Memory B cell (primary cell): ENCODE results near the gene ZNF219.

Experiments
- ATAC-seq: fragments of 150-1000 bp; cut with Tn5 transposase; 2 replicates; pipeline ENCODE4 v1.10.0; 2021; ENCODE audit warnings: low read depth, mild to moderate bottlenecking, moderate library complexity
- DNase-seq, 2 donors: peaks; one replicate each; pipeline ENCODE4 v3.0.0; 2022; ENCODE audit warnings: low spot score in 2 of 2
- H3K27ac Mint-ChIP-seq: one replicate; pipeline ENCODE4 v1.8.0; 2022; ENCODE audit warnings: mild to moderate bottlenecking, moderate library complexity, mixed read lengths
- H3K27me3 Mint-ChIP-seq: one replicate; pipeline ENCODE4 v1.8.0; 2022; ENCODE audit warnings: mixed read lengths
- H3K36me3 Mint-ChIP-seq: one replicate; pipeline ENCODE4 v1.8.0; 2022; ENCODE audit warnings: mild to moderate bottlenecking, mixed read lengths
- H3K4me1 Mint-ChIP-seq: one replicate; pipeline ENCODE4 v1.8.0; 2022; ENCODE audit warnings: mixed read lengths
- H3K4me3 Mint-ChIP-seq: one replicate; pipeline ENCODE4 v1.8.0; 2022; ENCODE audit warnings: mild to moderate bottlenecking, moderate library complexity, mixed read lengths
- H3K9me3 Mint-ChIP-seq: one replicate; pipeline ENCODE4 v1.8.0; 2022; ENCODE audit warnings: mixed read lengths

ZNF219 gene

DNA sequence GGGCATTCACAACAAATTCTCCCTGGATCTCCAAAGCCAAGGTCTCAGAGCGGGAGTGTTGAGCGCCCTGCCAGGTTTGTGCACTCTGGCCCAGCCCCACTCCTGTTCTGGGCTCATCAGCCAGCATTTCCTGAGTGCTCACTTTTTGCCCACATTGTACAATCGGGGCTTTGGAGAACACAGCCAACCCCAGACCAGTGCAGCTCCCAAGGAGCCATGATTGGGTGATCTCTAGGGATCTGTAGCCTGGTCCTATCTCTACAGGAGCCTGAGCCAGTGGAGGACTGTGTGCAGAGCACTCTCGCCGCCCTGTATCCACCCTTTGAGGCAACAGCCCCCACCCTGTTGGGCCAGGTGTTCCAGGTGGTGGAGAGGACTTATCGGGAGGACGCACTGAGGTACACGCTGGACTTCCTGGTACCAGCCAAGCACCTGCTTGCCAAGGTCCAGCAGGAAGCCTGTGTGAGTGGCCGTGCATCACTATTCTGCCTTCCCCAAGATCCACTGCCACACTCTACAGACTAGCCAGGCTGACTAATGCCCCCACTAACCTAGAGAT is 25.6 kb downstream of the ZNF219 start:
- ATAC-seq (no peak), DNase-seq (no peak)
- H3K27ac Mint-ChIP-seq, result no peak overlapping the region
- peaks cover 22% of the 10 kb centered on the region for H3K27me3 Mint-ChIP-seq
- H3K4me1 Mint-ChIP-seq, result peaks cover 40% of the 10 kb centered on the region
- H3K4me3 Mint-ChIP-seq, result no peak overlapping the region
- H3K9me3 Mint-ChIP-seq, result no peaks in the 10 kb centered on the region
- no peaks in the 10 kb centered on the region for H3K36me3 Mint-ChIP-seq

DNA sequence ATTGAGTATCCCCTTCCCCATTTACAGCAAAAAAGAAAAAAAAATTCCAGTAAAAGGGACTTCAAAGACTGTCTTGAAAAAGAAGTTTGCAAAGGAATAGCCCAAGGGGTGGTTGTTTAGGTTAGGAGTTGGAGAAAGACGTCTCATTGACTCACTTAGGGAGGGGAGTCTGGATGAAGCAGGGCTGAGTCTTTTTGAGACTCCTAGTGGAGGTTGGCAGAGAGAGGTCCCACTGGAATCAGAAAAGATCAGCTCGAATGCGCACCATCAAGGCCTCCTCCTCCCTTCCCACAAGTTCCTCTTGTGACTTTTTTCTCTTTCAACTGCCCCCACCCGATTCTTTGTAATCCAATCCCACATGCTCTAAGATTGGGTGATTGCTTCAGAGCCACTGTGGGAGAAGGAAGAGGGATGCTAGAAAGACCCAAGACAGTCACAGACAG is 26.4 kb downstream of the ZNF219 start:
- no peak for DNase-seq
- Mint-ChIP-seq H3K4me3 (peak overlapping the region; percentile 89), H3K36me3 (no peaks in the 10 kb centered on the region)

DNA sequence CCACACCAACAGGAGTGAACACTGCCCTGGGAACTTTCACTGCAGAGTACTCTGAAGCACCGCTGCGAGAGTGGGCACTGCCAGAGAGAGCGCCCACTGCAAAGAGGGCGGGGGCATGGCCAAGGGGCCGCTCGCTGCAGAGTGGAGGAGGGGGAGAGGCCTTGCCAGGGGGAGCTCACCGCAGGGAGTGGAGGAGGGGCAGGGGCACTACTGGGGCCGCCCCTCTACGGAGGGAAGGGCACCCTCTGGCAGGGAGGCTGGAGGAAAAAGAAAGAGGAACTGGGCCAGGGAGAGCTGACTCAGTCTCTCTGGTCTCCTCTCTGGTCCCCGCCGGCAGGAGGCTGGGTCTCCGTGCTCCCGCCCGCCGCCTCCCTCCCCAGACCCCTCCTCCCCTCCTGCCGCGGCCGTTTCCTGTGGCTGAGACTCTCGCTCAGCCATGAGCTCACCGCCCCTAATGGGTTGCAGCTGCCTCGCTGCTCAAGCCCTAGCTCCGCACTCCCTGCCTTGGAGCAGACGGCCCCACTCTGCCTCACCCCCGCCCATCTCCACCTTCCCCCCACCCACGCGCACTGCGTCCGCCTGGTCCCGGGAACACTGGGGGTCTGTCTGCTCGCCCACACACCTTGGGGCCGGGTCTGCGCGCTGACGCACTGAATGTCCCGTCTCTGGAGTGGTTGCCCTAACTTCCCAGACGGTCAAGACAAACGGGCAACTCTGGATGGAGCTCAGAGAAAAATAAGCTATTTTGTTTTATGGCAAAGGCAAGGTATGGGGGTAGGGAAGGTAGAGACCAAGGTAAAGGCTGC is 27.0 kb downstream of the ZNF219 start:
- DNase-seq (peak; percentile 28 to 56), ATAC-seq (peak; percentile 57)
- Mint-ChIP-seq H3K36me3 (no peaks in the 10 kb centered on the region), H3K4me1 (peaks cover 40% of the 10 kb centered on the region), H3K27ac (peak overlapping the region; percentile 17), H3K27me3 (peaks cover 22% of the 10 kb centered on the region), H3K9me3 (no peaks in the 10 kb centered on the region), H3K4me3 (peak overlapping the region; percentile 89)

More for the DNA sequence above, 26.4 kb downstream of the ZNF219 start:
- Mint-ChIP-seq H3K4me1 (peaks cover 40% of the 10 kb centered on the region), H3K27me3 (peaks cover 22% of the 10 kb centered on the region), H3K27ac (no peak overlapping the region), H3K9me3 (no peaks in the 10 kb centered on the region)
- no peak for ATAC-seq

DNA sequence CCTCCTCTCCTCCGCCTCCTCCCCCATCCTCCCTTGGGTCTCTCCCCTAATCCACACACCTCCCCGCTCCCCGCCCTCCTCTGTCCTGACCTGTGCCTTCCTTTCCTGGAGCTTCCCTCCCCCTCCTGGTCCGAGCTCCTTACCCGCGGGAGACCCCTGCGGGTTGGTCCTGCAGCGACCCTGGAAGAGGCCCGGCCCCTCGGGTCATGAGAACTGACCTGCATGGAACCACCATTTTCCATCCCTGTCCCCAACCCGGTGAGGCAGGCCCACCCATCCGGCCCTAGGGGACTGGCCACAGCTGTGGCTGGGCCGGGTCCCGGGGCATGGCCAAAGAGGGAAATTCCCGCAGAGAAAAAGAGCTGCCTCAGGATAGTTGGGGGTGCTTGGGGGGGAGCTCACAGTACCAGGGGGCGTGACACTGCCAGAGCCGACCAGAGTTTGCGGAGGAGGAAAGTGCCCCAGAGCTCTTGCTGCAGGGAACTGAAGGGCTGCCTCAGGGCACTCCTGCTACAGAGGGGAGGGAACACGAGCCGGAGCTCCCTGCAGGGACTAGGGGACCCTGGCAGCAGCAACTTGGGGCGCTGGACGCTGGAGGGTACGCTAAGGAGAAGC is 27.7 kb downstream of the ZNF219 start:
- Mint-ChIP-seq H3K4me3 (peak overlapping the region; percentile 89), H3K9me3 (no peaks in the 10 kb centered on the region), H3K36me3 (no peaks in the 10 kb centered on the region), H3K4me1 (peaks cover 40% of the 10 kb centered on the region), H3K27me3 (peaks cover 22% of the 10 kb centered on the region), H3K27ac (peak overlapping the region; percentile 17)
- DNase-seq (peak; percentile 11 to 27), ATAC-seq (peak; percentile 28)

DNA sequence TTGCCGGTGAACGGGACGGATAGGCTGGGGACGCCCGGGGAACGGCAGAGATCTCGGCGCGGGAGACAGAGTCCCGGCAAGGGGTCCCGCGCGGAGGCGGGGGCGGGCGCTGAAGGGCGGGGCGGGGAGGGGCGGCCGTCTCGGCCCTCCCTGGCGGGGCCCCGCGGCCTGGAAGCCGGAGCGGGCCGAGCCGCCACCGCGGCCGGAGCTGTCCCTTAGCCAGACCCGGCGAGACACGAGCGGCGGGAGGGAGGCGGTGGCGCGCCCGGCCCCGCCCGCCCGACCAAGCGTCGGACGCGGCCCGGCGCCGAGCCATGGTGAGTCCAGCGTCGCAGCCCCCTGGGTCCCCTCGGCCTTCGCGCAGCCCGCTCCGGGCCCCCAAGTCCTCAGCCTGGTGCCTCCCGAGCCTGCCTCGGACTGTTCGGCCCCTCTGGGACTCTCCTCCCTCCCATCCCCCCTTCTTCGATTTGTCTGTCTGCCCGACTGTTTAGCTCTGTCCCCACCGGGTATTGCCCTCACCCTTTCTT is 28.3 kb downstream of the ZNF219 start, which contains the start of gene ARHGEF40:
TSS of gene ARHGEF40 (plus strand) at position 222 of the 527 bp plus-strand sequence. CDS start at position 315, 93 bp downstream.
- peak within 1 kb of the TSS; percentile 81 for H3K27ac Mint-ChIP-seq
- H3K4me1 Mint-ChIP-seq, result peaks cover 40% of the 10 kb centered on the region
- H3K36me3 Mint-ChIP-seq, result no peaks in the 10 kb centered on the region
- peak; percentile 7 for ATAC-seq
- no peaks in the 10 kb centered on the region for H3K9me3 Mint-ChIP-seq
- peak within 1 kb of the TSS; percentile 89 for H3K4me3 Mint-ChIP-seq
- peaks cover 24% of the 10 kb centered on the region for H3K27me3 Mint-ChIP-seq
- DNase-seq, result no peak

DNA sequence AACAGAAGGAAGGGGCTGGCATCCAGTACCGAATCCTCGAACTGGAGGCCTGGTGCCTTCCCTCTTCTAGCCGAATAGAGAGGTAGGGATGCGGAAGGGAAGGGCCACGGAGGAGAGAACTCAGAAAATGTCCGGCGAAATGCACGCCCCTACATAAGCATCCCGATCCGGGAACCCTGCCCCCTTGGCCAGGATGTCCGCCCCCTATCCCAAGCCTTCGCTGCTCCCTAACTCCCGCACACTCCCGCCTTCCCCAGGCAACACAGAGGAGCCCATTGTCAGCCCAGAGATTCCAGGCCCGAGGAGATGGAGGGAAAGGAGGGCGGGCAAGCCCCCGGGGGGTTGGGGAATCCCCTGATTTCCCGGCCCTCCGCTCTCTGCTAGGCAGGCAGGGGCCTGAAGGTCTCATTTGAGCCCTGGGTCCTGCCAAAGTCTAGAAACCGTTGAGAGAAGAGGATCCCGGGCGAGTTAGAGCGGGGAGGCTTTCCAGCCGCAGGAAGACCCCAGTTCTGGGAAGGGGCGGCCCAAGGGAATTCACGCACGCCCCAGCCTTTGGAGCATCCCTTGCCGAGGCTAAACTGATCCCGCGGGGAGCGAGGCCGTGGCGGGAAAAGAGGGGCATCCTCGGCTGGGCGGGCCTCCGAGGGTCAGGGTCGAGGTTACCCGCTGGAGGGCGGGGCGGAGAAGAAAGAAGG is 28.9 kb downstream of the ZNF219 start:
- H3K4me3 Mint-ChIP-seq, result peak overlapping the region; percentile 87
- H3K9me3 Mint-ChIP-seq, result no peaks in the 10 kb centered on the region
- peaks cover 25% of the 10 kb centered on the region for H3K27me3 Mint-ChIP-seq
- peak overlapping the region; percentile 81 for H3K27ac Mint-ChIP-seq
- no peaks in the 10 kb centered on the region for H3K36me3 Mint-ChIP-seq
- peaks cover 40% of the 10 kb centered on the region for H3K4me1 Mint-ChIP-seq
- no peak for ATAC-seq
- DNase-seq, result peak; percentile 20 to 36

DNA sequence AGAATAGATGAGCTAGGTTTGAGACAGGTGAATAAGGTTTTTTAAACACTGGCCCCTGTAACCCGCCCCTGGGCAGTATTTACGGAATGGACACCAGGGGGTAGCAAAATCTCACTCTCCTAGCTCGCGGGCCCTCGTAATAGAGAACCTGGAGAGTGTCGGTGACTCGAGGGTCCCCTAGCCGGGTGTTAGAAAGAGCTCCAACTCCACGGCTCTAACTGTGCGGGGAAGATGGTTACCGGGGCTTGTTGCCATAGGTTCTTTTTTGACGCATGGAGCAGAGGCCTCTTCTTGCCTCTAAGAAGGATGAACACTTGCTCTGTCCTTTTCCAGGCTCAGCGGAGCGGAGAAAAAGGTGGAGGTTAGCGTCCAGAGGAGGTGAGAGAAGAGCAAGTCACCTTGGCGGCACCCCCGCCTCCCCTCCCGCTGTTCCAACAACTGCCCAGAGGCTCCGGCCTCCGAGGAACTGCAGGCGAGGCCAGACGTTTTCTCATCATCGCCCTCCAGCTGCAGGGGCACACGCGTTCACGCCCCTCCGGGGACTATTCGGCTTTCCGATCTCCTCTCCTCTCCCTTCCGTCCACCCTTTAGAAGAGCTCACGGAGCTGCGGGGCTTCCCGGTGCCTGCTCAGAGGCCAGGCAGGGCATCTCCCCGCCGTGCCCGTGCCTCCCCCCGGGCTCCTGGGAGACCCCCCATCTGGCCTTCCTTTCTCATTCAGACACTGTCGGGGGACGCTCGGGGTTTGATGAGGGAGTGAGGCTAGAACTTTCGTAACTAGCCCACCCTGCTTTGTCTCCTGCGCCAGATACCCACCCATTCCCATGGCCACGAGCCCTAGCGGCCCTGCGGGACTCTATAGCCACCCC is 29.7 kb downstream of the ZNF219 start:
- H3K4me1 Mint-ChIP-seq, result peaks cover 40% of the 10 kb centered on the region
- H3K27me3 Mint-ChIP-seq, result peaks cover 25% of the 10 kb centered on the region
- H3K4me3 Mint-ChIP-seq, result peak overlapping the region; percentile 87
- DNase-seq (peak; percentile 44 to 47), ATAC-seq (peak; percentile 60)
- no peaks in the 10 kb centered on the region for H3K9me3 Mint-ChIP-seq
- no peak overlapping the region for H3K27ac Mint-ChIP-seq
- no peaks in the 10 kb centered on the region for H3K36me3 Mint-ChIP-seq

DNA sequence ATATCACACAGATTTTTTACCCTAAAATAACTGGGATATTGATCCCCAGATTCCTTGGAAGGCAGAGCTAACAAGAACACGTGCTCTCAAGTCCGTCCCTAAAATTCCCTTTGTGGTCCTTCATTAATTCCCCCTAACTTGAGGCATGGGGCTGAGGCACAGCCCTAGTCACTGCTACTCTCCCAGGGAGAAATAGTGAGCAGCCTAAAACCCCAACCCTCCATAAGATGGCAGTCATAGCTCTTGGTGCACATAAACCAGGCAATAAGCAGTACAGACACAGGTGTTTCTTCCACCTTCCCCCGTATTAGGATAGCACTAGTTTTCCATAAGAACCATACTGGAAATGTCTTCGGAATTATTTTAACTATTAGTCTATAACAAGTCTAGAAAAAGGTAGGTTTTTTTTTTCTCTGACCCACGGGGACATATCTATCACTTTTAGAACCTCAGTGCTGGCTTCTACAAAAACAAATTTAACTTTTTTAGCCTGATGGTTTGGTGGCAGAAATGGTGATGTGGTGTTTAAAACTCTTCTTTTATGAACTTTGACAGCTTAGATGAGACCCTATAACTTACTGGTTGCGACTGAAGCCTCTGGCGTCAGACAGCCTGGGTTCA is 31.5 kb downstream of the ZNF219 start:
- ATAC-seq (peak; percentile 38), DNase-seq (no peak)
- Mint-ChIP-seq H3K27ac (no peak overlapping the region), H3K36me3 (no peaks in the 10 kb centered on the region), H3K9me3 (no peaks in the 10 kb centered on the region), H3K27me3 (peaks cover 27% of the 10 kb centered on the region), H3K4me1 (peaks cover 31% of the 10 kb centered on the region), H3K4me3 (no peak overlapping the region)

DNA sequence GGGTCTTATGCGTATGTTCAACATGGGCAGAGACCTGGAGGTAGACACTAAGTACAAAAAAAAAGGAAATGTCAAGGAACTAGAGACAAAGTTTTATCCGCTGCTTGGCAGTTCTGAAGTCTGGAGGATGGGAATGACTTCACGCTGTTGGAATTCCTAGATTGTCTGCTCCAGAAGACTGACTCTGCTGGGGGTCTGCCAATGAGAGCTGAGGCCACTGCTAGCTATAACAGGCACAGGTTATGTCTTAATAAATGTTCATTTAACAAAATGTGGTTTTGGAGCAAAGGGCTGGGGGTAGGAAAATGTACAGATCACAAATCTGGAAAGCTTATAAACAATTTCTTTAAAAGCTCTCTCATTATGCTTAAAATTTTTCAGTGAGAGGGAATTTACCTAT is 35.0 kb downstream of the ZNF219 start:
- H3K4me3 Mint-ChIP-seq, result no peak overlapping the region
- no peaks in the 10 kb centered on the region for H3K9me3 Mint-ChIP-seq
- H3K4me1 Mint-ChIP-seq, result peaks cover 2% of the 10 kb centered on the region
- H3K36me3 Mint-ChIP-seq, result no peaks in the 10 kb centered on the region
- H3K27me3 Mint-ChIP-seq, result peaks cover 25% of the 10 kb centered on the region
- no peak for ATAC-seq
- H3K27ac Mint-ChIP-seq, result no peak overlapping the region
- no peak for DNase-seq

DNA sequence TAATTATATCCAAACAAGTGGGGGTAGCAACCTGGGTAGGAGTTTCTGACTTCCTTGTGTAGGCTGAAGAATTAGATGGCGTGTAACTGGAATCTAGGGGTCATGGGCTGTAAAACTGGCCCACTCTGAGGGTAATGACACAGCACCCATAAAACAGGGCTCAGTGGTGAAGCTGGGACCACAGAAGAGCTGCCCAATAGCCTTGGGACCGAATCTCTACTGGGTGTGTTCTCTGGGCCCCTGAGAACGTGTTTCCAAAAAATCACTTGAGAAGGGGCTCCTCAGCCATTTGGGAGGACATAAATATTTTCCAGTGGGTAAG is 37.1 kb downstream of the ZNF219 start:
- no peak overlapping the region for H3K4me3 Mint-ChIP-seq
- no peak overlapping the region for H3K27ac Mint-ChIP-seq
- DNase-seq (no peak), ATAC-seq (no peak)
- peaks cover 28% of the 10 kb centered on the region for H3K27me3 Mint-ChIP-seq
- H3K36me3 Mint-ChIP-seq, result no peaks in the 10 kb centered on the region
- no peaks in the 10 kb centered on the region for H3K4me1 Mint-ChIP-seq
- no peaks in the 10 kb centered on the region for H3K9me3 Mint-ChIP-seq

DNA sequence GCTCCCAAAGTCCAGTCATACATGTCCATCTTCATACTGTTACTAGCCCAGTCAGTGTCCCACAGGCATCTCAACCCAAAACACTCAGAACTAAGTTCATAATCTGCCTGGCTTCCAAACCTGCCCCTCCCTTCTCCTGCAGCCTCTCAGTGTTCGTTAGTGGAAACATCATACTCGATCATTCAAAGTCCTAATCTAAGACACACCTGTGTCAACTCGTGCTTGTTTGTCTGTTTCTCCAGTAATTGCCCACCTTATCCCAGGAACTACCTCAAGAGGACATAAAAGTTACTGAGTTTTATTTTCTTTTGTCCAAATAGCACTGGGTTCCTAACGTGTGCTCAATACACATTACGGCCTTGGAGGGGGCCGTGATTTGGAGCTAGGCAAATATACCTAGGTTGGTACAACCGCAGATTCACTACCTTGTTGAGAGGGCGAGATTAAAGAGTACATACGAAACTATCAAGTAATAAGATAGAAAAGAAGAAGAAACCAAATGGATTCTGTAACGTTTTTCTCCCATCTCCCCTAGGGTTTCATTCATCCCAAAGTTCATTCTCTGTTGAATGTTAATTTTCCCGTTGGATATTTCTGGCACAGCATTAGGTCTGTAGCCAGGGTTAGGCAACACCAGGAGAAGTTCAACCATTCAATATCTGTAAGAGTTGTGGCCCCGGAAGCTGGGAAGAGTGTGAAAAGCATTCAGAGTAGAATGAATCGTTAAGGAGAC is 37.7 kb downstream of the ZNF219 start:
- Mint-ChIP-seq H3K27me3 (peaks cover 26% of the 10 kb centered on the region), H3K4me1 (no peaks in the 10 kb centered on the region), H3K4me3 (no peak overlapping the region), H3K36me3 (no peaks in the 10 kb centered on the region), H3K27ac (no peak overlapping the region), H3K9me3 (no peaks in the 10 kb centered on the region)
- DNase-seq, result no peak
- no peak for ATAC-seq

DNA sequence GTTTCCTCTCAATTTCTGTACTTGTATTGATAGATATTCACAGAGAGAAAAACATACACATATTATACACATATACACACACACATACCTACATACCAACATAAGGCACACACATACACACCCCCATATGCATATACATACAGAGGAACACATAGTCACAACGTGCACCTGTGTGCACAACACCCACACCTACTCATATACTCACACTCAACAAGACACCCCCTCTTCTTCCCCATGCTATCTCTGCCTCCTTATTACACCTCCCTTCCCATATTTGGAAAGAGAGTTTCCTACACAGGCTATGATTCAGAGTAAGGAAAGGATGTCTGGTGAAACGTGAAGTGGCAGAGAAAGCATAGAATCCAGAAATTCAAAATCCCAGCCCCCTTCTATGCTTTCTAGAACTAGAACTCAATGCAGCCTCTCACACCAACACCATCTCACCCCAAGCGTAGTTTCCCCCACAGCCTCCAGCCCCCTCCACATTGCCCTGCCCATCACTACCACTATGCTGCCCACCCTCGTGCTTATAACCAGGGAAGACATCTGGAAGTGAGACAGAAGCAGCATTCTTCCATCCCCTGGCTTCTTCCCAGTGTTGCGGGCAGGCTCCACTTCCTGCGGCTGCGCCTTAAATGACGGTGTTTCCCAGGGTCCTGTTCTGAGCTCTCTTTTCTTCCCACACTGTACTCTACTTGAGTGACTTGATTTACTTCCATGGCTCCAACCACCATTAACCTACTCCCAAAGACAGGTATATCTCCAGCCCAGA is 38.4 kb downstream of the ZNF219 start:
- Mint-ChIP-seq H3K9me3 (no peaks in the 10 kb centered on the region), H3K4me1 (no peaks in the 10 kb centered on the region), H3K27ac (no peak overlapping the region), H3K4me3 (no peak overlapping the region), H3K36me3 (no peaks in the 10 kb centered on the region), H3K27me3 (peaks cover 21% of the 10 kb centered on the region)
- DNase-seq (no peak), ATAC-seq (no peak)
